Measurements from ENCODE around the gene WSCD2. TPM values are rescaled to one million over a fixed set of nuclear protein-coding genes. Genes with fewer than 3 reads are reported as not detected.

Gene WSCD2
- total RNA-seq = not detected

DNA sequence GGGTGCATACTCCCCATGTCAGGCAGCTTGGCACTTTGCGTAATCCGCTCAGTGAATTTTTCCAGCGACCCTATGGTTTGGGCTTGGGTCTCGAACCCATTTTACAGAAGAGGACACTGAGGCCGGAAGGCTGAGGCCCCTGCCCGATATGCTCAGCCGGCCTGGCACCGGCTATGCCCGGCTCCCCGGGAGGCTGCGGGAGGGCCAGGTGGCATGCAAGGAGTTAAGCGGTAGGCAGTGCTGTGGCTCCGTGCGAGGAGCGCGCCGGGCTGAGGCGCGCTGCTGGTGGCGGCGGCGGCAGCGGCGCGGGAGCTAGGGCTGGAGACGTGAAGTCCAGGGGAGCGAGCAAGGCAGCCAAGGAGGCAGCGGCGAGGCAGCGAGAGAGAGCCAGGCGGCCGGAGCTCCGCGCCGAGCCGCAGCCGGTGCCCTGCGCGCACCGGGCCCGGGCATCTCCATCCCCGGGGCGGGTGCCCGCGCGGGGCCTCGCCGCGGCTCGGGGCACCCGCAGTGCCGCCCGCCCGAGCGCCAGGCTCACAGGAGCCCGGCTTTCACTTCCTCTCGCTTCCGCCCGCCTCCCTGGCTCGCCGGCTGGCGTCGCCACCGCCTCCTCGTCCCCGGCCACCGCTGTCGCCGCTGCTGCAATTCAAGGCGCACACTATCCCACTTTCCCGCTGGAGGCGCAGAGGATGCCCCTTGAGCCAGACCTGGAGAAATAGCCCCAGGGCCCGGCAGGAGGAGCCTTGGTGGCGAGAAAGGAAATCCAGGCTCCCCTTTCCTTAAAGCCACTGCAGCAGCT, at the start of gene WSCD2:
WSCD2 (plus strand) TSS at position 272 of the 796 bp plus-strand sequence. CDS start 66,545 bp downstream, outside the sequence.

Other genes with a start within 250 kb of the WSCD2 start
- not detected for gene CMKLR1, start 210.0 kb downstream of the WSCD2 start, total RNA-seq

Data from activated naive CD4-positive, alpha-beta T cell treated with anti-CD3 and anti-CD28 coated beads, Interleukin-2, amount 10 ng/mL, durations not matched to agents 5 hours and 36 hours (primary cell).